HG03521 (cell line): ENCODE data around the gene COL4A5.

Source experiments
- ATAC-seq: cut with Tn5 transposase; IDR thresholded peaks from one replicate; pipeline ENCODE4 v1.9.1; 2021; ENCODE audit warnings: mild to moderate bottlenecking, moderate library complexity; ENCODE audit not compliant: unreplicated experiment

Gene COL4A5

GRCh38 chrX:108737754-108738153 lies 298.1 kb downstream of the COL4A5 start:
- no peak for ATAC-seq

DNA sequence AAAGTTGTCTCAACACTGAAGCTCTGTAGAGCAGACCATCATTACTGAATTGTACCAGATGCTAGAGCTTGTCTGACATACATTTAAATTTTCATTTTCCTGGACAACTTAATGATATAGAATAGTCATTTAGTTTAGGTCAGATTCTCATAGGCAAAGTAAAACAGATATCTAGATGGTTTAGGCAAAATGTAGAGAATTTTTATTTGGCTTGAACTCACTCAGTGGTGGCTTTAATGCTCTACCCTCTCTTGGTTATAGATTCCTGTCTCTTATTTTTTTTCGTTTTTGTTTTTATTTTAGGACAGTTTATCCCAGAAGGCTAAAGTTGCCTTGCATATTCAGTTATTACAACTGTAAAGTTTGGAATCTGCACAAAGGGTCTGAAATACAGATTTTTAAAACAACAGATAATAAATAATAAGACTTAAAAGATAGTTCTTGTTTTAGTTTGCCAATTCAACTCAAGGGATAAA lies 300.7 kb downstream of the COL4A5 start:
- no peak for ATAC-seq
